Loucy (cell line): ENCODE data around the gene SP1.

ENCODE experiments used
- EZH2phosphoT487 ChIP-seq: fragments of 200-600 bp; IDR thresholded peaks from 2 replicates; pipeline ENCODE4 v1.6.1; 2018; ENCODE audit warnings: antibody characterized with exemption, mild to moderate bottlenecking, moderate library complexity, borderline replicate concordance
- TF ChIP-seq, protein P1 (sequence below): fragments of 200-600 bp; sonication (generic); conservative IDR thresholded peaks from 2 replicates; pipeline ENCODE4 v1.5.1; 2014; ENCODE audit warnings: mild to moderate bottlenecking, antibody characterized with exemption, low read length

GRCh38 chr12:53379389-53380103, 430 bp upstream of the SP1 start:
- TF ChIP-seq, protein P1, sequence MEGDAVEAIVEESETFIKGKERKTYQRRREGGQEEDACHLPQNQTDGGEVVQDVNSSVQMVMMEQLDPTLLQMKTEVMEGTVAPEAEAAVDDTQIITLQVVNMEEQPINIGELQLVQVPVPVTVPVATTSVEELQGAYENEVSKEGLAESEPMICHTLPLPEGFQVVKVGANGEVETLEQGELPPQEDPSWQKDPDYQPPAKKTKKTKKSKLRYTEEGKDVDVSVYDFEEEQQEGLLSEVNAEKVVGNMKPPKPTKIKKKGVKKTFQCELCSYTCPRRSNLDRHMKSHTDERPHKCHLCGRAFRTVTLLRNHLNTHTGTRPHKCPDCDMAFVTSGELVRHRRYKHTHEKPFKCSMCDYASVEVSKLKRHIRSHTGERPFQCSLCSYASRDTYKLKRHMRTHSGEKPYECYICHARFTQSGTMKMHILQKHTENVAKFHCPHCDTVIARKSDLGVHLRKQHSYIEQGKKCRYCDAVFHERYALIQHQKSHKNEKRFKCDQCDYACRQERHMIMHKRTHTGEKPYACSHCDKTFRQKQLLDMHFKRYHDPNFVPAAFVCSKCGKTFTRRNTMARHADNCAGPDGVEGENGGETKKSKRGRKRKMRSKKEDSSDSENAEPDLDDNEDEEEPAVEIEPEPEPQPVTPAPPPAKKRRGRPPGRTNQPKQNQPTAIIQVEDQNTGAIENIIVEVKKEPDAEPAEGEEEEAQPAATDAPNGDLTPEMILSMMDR, result no peak
- TF ChIP-seq EZH2phosphoT487, result no peak
